ENCODE measurements around the gene UQCR11.

UQCR11 gene

GRCh38 chr19:1634938-1635243 is 29.6 kb upstream of the UQCR11 start:
- DNase-seq (ENCODE audit: low read depth) = no peak

GRCh38 chr19:1634242-1634937 is 29.1 kb upstream of the UQCR11 start:
- DNase-seq (ENCODE audit: low read depth) = no peak

- DNase-seq (ENCODE audit: low read depth) = no peak
Measured at GRCh38 chr19:1633269-1633826, 28.1 kb upstream of the UQCR11 start.

GRCh38 chr19:1632462-1633268 is 27.4 kb upstream of the UQCR11 start:
- no peak for DNase-seq (ENCODE audit: low read depth)

GRCh38 chr19:1631557-1632100 is 26.4 kb upstream of the UQCR11 start:
- DNase-seq (ENCODE audit: low read depth) = no peak

- DNase-seq (ENCODE audit: low read depth) = no peak
Measured at GRCh38 chr19:1630811-1631210, 25.5 kb upstream of the UQCR11 start.

GRCh38 chr19:1630012-1630411 is 24.8 kb upstream of the UQCR11 start:
- no peak for DNase-seq (ENCODE audit: low read depth)

GRCh38 chr19:1629256-1629808 is 24.1 kb upstream of the UQCR11 start:
- DNase-seq (ENCODE audit: low read depth) = no peak

- DNase-seq (ENCODE audit: low read depth) = no peak
Measured at GRCh38 chr19:1627194-1627593, 21.9 kb upstream of the UQCR11 start.

GRCh38 chr19:1626417-1627010 is 21.3 kb upstream of the UQCR11 start:
- no peak for DNase-seq (ENCODE audit: low read depth)

- peak; percentile 44 for DNase-seq (ENCODE audit: low read depth)
Measured at GRCh38 chr19:1624458-1624857, 19.2 kb upstream of the UQCR11 start.

- no peak for DNase-seq (ENCODE audit: low read depth)
Measured at GRCh38 chr19:1622541-1622940, 17.3 kb upstream of the UQCR11 start.

GRCh38 chr19:1622007-1622406 is 16.7 kb upstream of the UQCR11 start:
- DNase-seq (ENCODE audit: low read depth) = no peak

- DNase-seq (ENCODE audit: low read depth) = no peak
Measured at GRCh38 chr19:1621574-1621973, 16.3 kb upstream of the UQCR11 start.

- DNase-seq (ENCODE audit: low read depth) = no peak
Measured at GRCh38 chr19:1621021-1621420, 15.8 kb upstream of the UQCR11 start.

GRCh38 chr19:1620502-1620901 is 15.2 kb upstream of the UQCR11 start:
- DNase-seq (ENCODE audit: low read depth) = no peak

GRCh38 chr19:1619703-1620102 is 14.4 kb upstream of the UQCR11 start:
- no peak for DNase-seq (ENCODE audit: low read depth)

- DNase-seq (ENCODE audit: low read depth) = no peak
Measured at GRCh38 chr19:1619094-1619439, 13.8 kb upstream of the UQCR11 start.

GRCh38 chr19:1618157-1619093 is 13.2 kb upstream of the UQCR11 start:
- no peak for DNase-seq (ENCODE audit: low read depth)

- no peak for DNase-seq (ENCODE audit: low read depth)
Measured at GRCh38 chr19:1616875-1617274, 11.6 kb upstream of the UQCR11 start.

GRCh38 chr19:1616396-1616795 is 11.1 kb upstream of the UQCR11 start:
- DNase-seq (ENCODE audit: low read depth) = no peak
